GM18517 (cell line): Measurements from ENCODE around the gene PIGN.

Experiments
- ATAC-seq: cut with Tn5 transposase; IDR thresholded peaks from one replicate; pipeline ENCODE4 v1.9.1; 2021; ENCODE audit warnings: mild to moderate bottlenecking, moderate library complexity; ENCODE audit not compliant: unreplicated experiment

PIGN gene

GRCh38 chr18:62018034-62018758 lies 168.7 kb downstream of the PIGN start:
- ATAC-seq = no peak

- no peak for ATAC-seq
Observed at GRCh38 chr18:62017618-62018017, 169.2 kb downstream of the PIGN start.

GRCh38 chr18:62011416-62011815 lies 175.4 kb downstream of the PIGN start:
- ATAC-seq = no peak

GRCh38 chr18:62009521-62009920 lies 177.3 kb downstream of the PIGN start:
- ATAC-seq = no peak

- ATAC-seq = no peak
Observed at GRCh38 chr18:62001396-62001795, 185.5 kb downstream of the PIGN start.

GRCh38 chr18:61998957-61999356 lies 187.9 kb downstream of the PIGN start:
- ATAC-seq = no peak

GRCh38 chr18:61998335-61998734 lies 188.5 kb downstream of the PIGN start:
- ATAC-seq = no peak

GRCh38 chr18:61995618-61996017 lies 191.2 kb downstream of the PIGN start:
- ATAC-seq = no peak

GRCh38 chr18:61993831-61994230 lies 193.0 kb downstream of the PIGN start:
- no peak for ATAC-seq

GRCh38 chr18:61992923-61993322 lies 193.9 kb downstream of the PIGN start:
- ATAC-seq = no peak

GRCh38 chr18:61992285-61992684 lies 194.6 kb downstream of the PIGN start:
- ATAC-seq = no peak

GRCh38 chr18:61991836-61992235 lies 195.0 kb downstream of the PIGN start:
- no peak for ATAC-seq

- ATAC-seq = no peak
Observed at GRCh38 chr18:61991201-61991600, 195.7 kb downstream of the PIGN start.
